KMS-11 (cell line): ENCODE data around the gene ENOX1.

Source experiments
- H2AFZ ChIP-seq: fragments of 200-600 bp; sonication (generic); 2 replicates; pipeline ENCODE4 v1.6.1; 2016; ENCODE audit warnings: antibody characterized with exemption, mixed run types, low read depth
- H3K27ac ChIP-seq: fragments of 200-600 bp; sonication (generic); 2 replicates; pipeline ENCODE4 v1.6.1; 2016; ENCODE audit warnings: mild to moderate bottlenecking, mixed run types
- H3K27me3 ChIP-seq: fragments of 200-600 bp; sonication (generic); 2 replicates; pipeline ENCODE4 v1.6.1; 2017; ENCODE audit warnings: mild to moderate bottlenecking, low read depth, mixed run types, moderate library complexity; ENCODE audit not compliant: insufficient read depth
- H3K36me3 ChIP-seq: fragments of 200-600 bp; sonication (generic); 2 replicates; pipeline ENCODE4 v1.6.1; 2017; ENCODE audit warnings: mild to moderate bottlenecking, mixed run types; ENCODE audit not compliant: insufficient read depth
- H3K4me1 ChIP-seq: fragments of 200-600 bp; sonication (generic); 2 replicates; pipeline ENCODE4 v1.6.1; 2016; ENCODE audit warnings: mild to moderate bottlenecking, low read depth, mixed run types; ENCODE audit not compliant: poor library complexity, severe bottlenecking
- H3K4me2 ChIP-seq: fragments of 200-600 bp; sonication (generic); 2 replicates; pipeline ENCODE4 v1.7.0; 2016; ENCODE audit warnings: mild to moderate bottlenecking, mixed run types
- H3K4me3 ChIP-seq: fragments of 200-600 bp; sonication (generic); IDR thresholded peaks from 2 replicates; pipeline ENCODE4 v1.6.1; 2017; ENCODE audit warnings: low read depth, low read length, mixed read lengths; ENCODE audit not compliant: insufficient read depth
- H3K79me2 ChIP-seq: fragments of 200-600 bp; sonication (generic); 2 replicates; pipeline ENCODE4 v1.6.1; 2016; ENCODE audit warnings: low read depth, mixed run types; ENCODE audit not compliant: insufficient read depth
- H3K9ac ChIP-seq: fragments of 200-600 bp; sonication (generic); 2 replicates; pipeline ENCODE4 v1.6.1; 2016; ENCODE audit warnings: mild to moderate bottlenecking, mixed run types
- H4K20me1 ChIP-seq: fragments of 200-600 bp; sonication (generic); 2 replicates; pipeline ENCODE4 v1.6.1; 2016; ENCODE audit warnings: mild to moderate bottlenecking, mixed run types; ENCODE audit not compliant: insufficient read depth
- TF ChIP-seq, protein P1 (sequence below): fragments of 200-600 bp; sonication (generic); conservative IDR thresholded peaks from 2 replicates; pipeline ENCODE4 v1.6.1; 2017; ENCODE audit warnings: low read depth, mild to moderate bottlenecking, antibody characterized with exemption, low read length, moderate library complexity, mixed read lengths

Gene ENOX1

DNA sequence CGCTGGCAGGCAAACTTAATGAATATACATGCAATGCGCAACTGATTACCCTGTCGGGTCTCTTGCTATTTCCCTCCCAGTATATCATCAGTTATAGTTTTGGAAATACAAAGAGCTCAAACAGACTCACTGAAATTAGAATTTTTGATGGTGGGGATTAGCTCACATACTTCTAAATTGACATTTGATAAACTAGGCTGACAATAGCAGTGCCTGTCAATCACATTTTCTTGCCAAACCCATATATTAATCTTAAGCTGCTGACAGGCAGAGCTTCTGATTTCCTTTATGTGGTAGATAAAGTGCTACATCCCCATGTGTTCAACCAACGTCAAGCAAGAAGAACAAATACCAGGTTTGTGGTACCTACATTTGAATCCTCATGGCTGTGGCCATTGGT, 521.7 kb downstream of the ENOX1 start:
- no peaks in the 10 kb centered on the region for H3K79me2 ChIP-seq
- no peak overlapping the region for H3K9ac ChIP-seq
- no peak overlapping the region for H3K4me3 ChIP-seq
- no peaks in the 10 kb centered on the region for H3K36me3 ChIP-seq
- H3K4me1 ChIP-seq = no peaks in the 10 kb centered on the region
- no peak overlapping the region for H3K27ac ChIP-seq
- no peaks in the 10 kb centered on the region for H3K27me3 ChIP-seq
- TF ChIP-seq, protein P1, sequence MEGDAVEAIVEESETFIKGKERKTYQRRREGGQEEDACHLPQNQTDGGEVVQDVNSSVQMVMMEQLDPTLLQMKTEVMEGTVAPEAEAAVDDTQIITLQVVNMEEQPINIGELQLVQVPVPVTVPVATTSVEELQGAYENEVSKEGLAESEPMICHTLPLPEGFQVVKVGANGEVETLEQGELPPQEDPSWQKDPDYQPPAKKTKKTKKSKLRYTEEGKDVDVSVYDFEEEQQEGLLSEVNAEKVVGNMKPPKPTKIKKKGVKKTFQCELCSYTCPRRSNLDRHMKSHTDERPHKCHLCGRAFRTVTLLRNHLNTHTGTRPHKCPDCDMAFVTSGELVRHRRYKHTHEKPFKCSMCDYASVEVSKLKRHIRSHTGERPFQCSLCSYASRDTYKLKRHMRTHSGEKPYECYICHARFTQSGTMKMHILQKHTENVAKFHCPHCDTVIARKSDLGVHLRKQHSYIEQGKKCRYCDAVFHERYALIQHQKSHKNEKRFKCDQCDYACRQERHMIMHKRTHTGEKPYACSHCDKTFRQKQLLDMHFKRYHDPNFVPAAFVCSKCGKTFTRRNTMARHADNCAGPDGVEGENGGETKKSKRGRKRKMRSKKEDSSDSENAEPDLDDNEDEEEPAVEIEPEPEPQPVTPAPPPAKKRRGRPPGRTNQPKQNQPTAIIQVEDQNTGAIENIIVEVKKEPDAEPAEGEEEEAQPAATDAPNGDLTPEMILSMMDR = no peak
- no peak overlapping the region for H3K4me2 ChIP-seq
- no peak overlapping the region for H2AFZ ChIP-seq
- H4K20me1 ChIP-seq = no peaks in the 10 kb centered on the region

DNA sequence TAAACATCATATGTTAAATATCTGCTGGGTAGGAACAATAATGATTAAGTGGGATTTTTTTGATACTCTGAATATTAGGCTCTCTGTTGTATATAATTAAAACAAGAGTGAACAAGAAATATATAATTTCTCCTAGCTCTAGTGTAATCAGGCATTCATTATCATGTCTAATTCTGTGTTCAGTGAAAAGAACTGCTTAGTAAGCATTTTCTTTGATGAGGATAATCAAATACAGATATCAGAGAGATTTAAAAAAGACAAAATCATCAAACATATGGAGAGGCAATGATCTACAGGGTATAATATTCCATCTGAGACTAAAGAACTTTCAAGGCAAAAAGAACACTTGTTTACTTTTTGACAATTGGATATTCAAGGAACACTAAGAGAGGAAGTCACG, 522.3 kb downstream of the ENOX1 start:
- Histone ChIP-seq H4K20me1 (no peaks in the 10 kb centered on the region), H2AFZ (no peak overlapping the region), H3K79me2 (no peaks in the 10 kb centered on the region), H3K27ac (no peak overlapping the region), H3K36me3 (no peaks in the 10 kb centered on the region), H3K27me3 (no peaks in the 10 kb centered on the region), H3K4me1 (no peaks in the 10 kb centered on the region), H3K9ac (no peak overlapping the region), H3K4me2 (no peak overlapping the region), H3K4me3 (no peak overlapping the region)
- TF ChIP-seq, protein P1 = no peak

DNA sequence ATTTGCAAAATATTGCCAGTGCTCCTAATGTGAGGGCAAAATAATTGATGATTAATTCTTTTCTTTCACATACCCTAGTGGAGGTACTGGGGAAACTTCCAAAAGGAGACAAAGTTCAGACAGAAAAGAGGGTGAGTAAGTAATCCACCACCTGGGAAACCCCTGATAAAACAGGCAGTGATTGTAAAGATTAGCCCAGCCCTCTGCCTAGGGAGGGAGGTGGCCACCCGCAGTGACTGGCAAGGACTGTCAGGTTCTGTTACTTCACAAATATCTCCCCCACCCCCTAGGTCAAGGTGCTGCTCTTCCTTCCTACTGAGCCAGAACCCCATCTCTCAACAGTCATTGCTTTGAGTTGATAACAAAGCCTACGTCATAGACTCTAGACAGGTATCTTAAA, 523.7 kb downstream of the ENOX1 start:
- H3K4me3 ChIP-seq = no peak overlapping the region
- TF ChIP-seq, protein P1 = no peak
- H3K27ac ChIP-seq = no peak overlapping the region
- H3K27me3 ChIP-seq = no peaks in the 10 kb centered on the region
- no peaks in the 10 kb centered on the region for H3K79me2 ChIP-seq
- H3K36me3 ChIP-seq = no peaks in the 10 kb centered on the region
- no peak overlapping the region for H2AFZ ChIP-seq
- H3K4me2 ChIP-seq = no peak overlapping the region
- no peak overlapping the region for H3K9ac ChIP-seq
- H3K4me1 ChIP-seq = no peaks in the 10 kb centered on the region
- H4K20me1 ChIP-seq = no peaks in the 10 kb centered on the region

DNA sequence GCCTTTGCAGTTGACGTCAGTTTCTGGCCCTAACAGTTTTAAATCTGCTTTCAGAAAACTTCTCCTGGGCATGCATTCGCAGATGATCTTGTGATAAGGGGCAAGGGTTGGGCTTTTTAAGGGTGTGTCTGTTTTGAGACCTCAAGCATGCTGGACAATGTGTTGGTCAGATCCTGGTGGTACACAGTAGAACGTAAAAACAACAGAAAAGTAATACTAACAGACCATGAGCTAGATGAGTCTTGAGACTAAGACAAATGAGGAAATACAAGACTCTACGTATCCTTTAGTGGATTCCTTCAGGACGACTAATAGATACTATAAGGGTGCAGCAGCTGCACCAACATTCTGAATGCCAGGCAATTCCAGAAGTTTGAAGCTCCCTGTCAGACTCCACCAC, 525.8 kb downstream of the ENOX1 start:
- H3K4me2 ChIP-seq = no peak overlapping the region
- H3K27me3 ChIP-seq = no peaks in the 10 kb centered on the region
- no peak overlapping the region for H3K9ac ChIP-seq
- TF ChIP-seq, protein P1 = no peak
- no peaks in the 10 kb centered on the region for H3K79me2 ChIP-seq
- no peaks in the 10 kb centered on the region for H3K4me1 ChIP-seq
- no peak overlapping the region for H3K4me3 ChIP-seq
- H4K20me1 ChIP-seq = no peaks in the 10 kb centered on the region
- no peaks in the 10 kb centered on the region for H3K36me3 ChIP-seq
- H3K27ac ChIP-seq = no peak overlapping the region
- H2AFZ ChIP-seq = no peak overlapping the region

DNA sequence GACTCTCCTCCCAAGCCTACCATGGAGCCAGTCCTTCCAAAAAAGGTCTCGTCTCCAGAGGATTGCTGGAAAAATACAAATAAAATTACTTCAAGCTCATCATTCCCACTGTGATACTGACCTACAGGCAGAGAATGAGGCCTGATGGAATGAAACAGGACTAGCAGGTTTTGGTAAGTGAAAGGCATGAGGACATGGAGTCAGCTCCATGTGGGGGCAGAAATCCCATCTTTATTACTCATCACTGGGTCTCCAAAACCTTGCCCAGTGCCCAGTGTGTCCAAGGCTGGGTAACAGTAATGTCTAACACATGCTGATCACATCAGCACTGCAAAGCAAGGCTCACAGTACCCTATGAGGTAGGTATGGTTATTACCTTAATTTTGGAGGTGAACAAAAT, 528.0 kb downstream of the ENOX1 start:
- no peak overlapping the region for H3K9ac ChIP-seq
- H3K27me3 ChIP-seq = no peaks in the 10 kb centered on the region
- TF ChIP-seq, protein P1 = no peak
- H4K20me1 ChIP-seq = no peaks in the 10 kb centered on the region
- H3K4me3 ChIP-seq = no peak overlapping the region
- H3K79me2 ChIP-seq = no peaks in the 10 kb centered on the region
- H3K4me2 ChIP-seq = no peak overlapping the region
- H2AFZ ChIP-seq = no peak overlapping the region
- H3K36me3 ChIP-seq = no peaks in the 10 kb centered on the region
- no peaks in the 10 kb centered on the region for H3K4me1 ChIP-seq
- H3K27ac ChIP-seq = no peak overlapping the region
